Body of pancreas (tissue), 4 donors: ENCODE results near the gene EVA1C. TPM values are rescaled to one million over a fixed set of nuclear protein-coding genes. Genes with fewer than 3 reads are reported as not detected.
"Not testable (repeated sequence)": the region's sequence is repeated elsewhere in the genome, so short reads cannot be mapped to it uniquely, and the experiment has no call there.

Experiments
- ATAC-seq: fragments of 150-250 bp; one replicate; pipeline ENCODE4 v1.9.1; 2016
- DNase-seq, 4 donors: peaks; one replicate each; pipeline ENCODE4 v3.0.0-alpha.2; 2019
- H3K27ac ChIP-seq, 4 donors: fragments of 200-600 bp; sonication (generic); 1 replicate in 3 of 4; 2 replicates in 1 of 4; pipeline versions ENCODE4 v1.5.1 to v1.6.1; 2016 to 2019; ENCODE audit warnings: mild to moderate bottlenecking in 1 of 4, mixed read lengths in 1 of 4, moderate library complexity in 1 of 4
- H3K27me3 ChIP-seq, 2 donors: fragments of 200-600 bp; sonication (generic); one replicate each; pipeline ENCODE4 v1.6.0; 2016; ENCODE audit warnings: mild to moderate bottlenecking in 1 of 2
- H3K36me3 ChIP-seq, 2 donors: fragments of 200-600 bp; sonication (generic); replicated peaks in 1 of 2; 2 replicates each; pipeline ENCODE4 v1.5.1; 2016; ENCODE audit warnings: low read depth in 2 of 2; ENCODE audit not compliant: insufficient read depth in 1 of 2
- H3K4me1 ChIP-seq: fragments of 200-600 bp; sonication (generic); one replicate; pipeline ENCODE4 v1.6.0; 2016
- H3K4me3 ChIP-seq, 2 donors: fragments of 200-600 bp; sonication (generic); 1 replicate in 1 of 2; 2 replicates in 1 of 2; pipeline ENCODE4 v1.5.1; 2016 to 2019
- H3K9me3 ChIP-seq, 3 donors: fragments of 200-600 bp; sonication (generic); 1 replicate in 2 of 3; 2 replicates in 1 of 3; pipeline ENCODE4 v1.5.1; 2016
- POLR2A ChIP-seq, 3 donors: fragments of 450-650 bp; IDR thresholded peaks; one replicate each; pipeline ENCODE4 v1.6.1; 2016; ENCODE audit warnings: antibody characterized with exemption in 3 of 3, mild to moderate bottlenecking in 2 of 3
- WGBS, 2 donors: methylation state at CpG; one replicate each; pipeline ENCODE4 v1.1.5; 2017; 5-methylcytosine and 5-hydroxymethylcytosine counted together
- intact Hi-C: fragments of 100-400 bp; cut with DNase I; formaldehyde crosslinking; loops from one replicate; pipeline ENCODE4 v1.15.1; 2023
- total RNA-seq, 2 donors: library from RNA; depleted of rRNA; stranded (reverse); fragments of >200 nt; gene quantifications; one replicate each; pipeline ENCODE4 v1.1.0, GENCODE V29; 2016
- TF ChIP-seq, protein P1 (sequence below), 7 experiments: fragments of 450-650 bp in 4 of 7; fragments of 200-600 bp in 3 of 7; sonication (generic) in 3 of 7; IDR thresholded peaks; one replicate each; pipeline ENCODE4 v1.5.1; 2016 to 2019; ENCODE audit warnings: antibody characterized with exemption in 7 of 7

The EVA1C gene
- total RNA-seq, 2 donors from 2014 or later: 16.5 to 24.4 TPM

DNA sequence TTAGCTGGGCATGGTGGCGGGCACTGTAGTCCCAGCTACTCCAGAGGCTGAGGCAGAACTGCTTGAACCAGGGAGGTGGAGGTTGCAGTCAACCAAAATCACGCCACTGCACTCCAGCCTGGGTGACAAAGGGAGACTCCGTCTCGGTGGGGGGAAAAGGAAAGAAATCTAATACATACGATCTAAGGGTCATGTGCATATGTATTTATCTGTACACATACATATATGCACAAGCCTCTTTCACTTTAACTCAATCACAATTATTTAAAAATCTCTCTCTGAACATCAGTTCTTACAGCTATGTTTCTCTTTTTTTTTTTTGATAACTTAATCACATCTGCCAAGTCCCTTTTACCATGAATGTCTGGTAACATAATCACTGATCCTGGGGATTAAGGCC lies 34.7 kb downstream of the EVA1C start:
- H3K27ac ChIP-seq: no peak overlapping the region
- H3K4me3 ChIP-seq: no peak overlapping the region
- no peaks in the 10 kb centered on the region for H3K36me3 ChIP-seq
- WGBS, 2 donors: 78 to 92% methylated on average over 5 of the region's 5 CpGs
- TF ChIP-seq, protein P1, sequence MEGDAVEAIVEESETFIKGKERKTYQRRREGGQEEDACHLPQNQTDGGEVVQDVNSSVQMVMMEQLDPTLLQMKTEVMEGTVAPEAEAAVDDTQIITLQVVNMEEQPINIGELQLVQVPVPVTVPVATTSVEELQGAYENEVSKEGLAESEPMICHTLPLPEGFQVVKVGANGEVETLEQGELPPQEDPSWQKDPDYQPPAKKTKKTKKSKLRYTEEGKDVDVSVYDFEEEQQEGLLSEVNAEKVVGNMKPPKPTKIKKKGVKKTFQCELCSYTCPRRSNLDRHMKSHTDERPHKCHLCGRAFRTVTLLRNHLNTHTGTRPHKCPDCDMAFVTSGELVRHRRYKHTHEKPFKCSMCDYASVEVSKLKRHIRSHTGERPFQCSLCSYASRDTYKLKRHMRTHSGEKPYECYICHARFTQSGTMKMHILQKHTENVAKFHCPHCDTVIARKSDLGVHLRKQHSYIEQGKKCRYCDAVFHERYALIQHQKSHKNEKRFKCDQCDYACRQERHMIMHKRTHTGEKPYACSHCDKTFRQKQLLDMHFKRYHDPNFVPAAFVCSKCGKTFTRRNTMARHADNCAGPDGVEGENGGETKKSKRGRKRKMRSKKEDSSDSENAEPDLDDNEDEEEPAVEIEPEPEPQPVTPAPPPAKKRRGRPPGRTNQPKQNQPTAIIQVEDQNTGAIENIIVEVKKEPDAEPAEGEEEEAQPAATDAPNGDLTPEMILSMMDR (IDR thresholded peaks at IDR 0.05): no peak
- TF ChIP-seq POLR2A (IDR thresholded peaks at IDR 0.05): no peak
- no peaks in the 10 kb centered on the region for H3K27me3 ChIP-seq
- intact Hi-C loops: no loop called here
- no peaks in the 10 kb centered on the region for H3K9me3 ChIP-seq
- ATAC-seq (no peak), DNase-seq (no peak)
- peaks cover 24% of the 10 kb centered on the region for H3K4me1 ChIP-seq

DNA sequence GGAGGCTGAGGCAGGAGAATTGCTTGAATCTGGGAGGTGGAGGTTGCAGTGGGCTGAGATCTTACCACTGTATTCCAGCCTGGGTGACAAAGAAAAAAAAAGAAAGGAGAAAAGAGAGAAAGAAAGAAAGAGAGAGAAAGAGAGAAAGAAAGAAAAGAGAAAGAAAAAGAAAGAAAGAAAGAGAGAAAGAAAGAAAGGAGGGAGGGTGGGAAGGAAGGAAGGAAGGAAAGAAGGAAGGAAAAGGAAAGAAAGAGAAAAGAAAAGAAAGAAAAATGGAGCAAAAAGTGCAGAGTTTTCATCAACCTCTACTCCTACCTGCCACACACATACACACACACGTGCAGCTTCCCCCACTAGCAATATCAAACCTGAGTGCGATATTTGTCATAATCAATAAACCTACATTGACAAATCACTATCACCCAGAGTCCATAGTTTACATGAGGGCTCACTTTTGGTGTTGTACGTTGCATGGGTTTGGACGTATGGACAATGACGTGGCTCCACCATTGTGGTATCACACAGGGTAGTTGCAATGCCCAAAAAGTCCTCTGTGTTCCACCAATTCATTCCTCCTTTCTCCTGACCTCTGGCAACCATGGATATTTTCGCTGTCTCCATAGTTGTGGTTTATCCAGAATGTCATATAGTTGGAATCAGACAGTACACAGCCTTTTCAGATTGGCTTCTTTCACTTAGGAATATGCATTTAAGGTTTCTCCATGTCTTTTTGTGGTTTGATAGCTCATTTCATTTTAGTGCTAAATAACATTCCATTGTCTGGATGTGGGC lies 36.5 kb downstream of the EVA1C start:
- Histone ChIP-seq H3K9me3 (no peaks in the 10 kb centered on the region), H3K36me3 (no peaks in the 10 kb centered on the region), H3K27ac (peak overlapping the region in 2 of 4 donors; percentile 81 to 89), H3K27me3 (no peaks in the 10 kb centered on the region), H3K4me1 (peaks cover 25% of the 10 kb centered on the region), H3K4me3 (no peak overlapping the region)
- DNase-seq: no peak
- no peak for ATAC-seq
- TF ChIP-seq, protein P1 (IDR thresholded peaks at IDR 0.05): no peak
- no peak for TF ChIP-seq POLR2A (IDR thresholded peaks at IDR 0.05)
- intact Hi-C loops: no loop called here
- 79 to 95% methylated on average over 6 of the region's 6 CpGs for WGBS, 2 donors

DNA sequence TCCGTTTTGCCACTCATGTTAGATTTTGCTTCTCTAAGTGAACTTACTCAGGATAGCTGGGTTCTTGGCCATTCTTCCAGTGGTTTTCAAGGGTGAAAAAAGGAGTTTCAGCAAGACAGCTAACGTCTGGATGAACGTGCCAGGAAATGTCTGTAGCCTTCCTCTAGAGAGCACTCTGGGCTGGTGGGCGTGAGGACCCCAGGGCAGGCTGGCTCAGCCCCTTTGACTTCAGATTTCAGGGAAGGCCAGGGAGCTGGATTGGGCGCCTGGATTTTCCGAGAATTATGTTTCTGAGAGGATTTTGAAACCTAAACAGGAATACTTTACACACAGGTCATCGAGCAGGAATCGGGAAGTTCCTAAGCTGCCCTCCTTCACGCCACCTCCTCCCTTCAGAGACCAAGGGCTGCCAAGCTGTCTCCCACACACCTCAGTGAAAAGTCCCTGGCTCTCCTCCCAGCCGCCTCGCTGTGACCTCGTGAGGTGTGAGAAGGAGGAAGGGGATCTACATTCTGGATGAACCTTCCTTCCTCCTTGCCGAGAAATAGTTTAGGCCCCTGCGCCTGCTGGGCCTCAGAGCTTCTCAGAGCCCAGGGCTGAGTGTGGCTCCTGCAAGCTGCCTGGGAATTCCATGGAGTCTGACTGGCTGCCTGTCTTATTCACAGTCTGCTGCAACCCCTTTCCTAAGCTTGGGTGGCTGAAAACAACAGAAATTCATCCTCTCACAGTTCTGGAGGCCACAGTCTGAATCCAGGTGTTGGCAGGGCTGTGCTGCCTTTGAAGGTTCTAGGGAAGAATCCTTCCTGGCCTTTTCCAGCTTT lies 38.6 kb downstream of the EVA1C start:
- H3K9me3 ChIP-seq, H3K4me3 ChIP-seq, H3K27me3 ChIP-seq, intact Hi-C loops, H3K36me3 ChIP-seq: not testable (repeated sequence)
- Histone ChIP-seq H3K4me1 (peaks cover 26% of the 10 kb centered on the region), H3K27ac (peak overlapping the region; percentile 65 to 89 (median 74))
- ATAC-seq: peak; percentile 95
- peak in 2 of 3 donors; percentile 10 to 23 for TF ChIP-seq POLR2A (IDR thresholded peaks at IDR 0.05)
- peak; percentile 64 to 81 (median 72) for DNase-seq
- WGBS, 2 donors: 54 to 57% methylated on average over 12 to 14 of the region's 14 CpGs

DNA sequence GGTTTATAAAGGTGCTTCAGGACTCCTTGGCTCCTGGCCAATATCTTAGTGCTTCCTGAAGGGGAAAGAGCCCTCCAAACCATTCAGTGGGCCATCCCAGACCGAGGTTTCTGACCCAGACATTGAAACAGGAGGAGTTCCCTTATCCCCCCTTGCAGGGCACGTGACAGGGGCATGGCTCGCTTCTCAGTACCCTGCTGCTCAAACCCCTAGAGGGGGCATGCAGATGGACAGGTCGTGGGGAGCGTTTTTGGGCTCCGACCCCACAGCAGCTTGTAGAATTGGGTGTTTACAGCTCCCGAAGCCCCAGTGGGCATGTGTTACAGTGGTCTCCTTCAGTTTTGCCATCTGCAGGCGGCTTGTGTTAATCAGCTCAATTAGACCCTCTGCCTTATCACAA lies 39.7 kb downstream of the EVA1C start:
- DNase-seq, H3K9me3 ChIP-seq, H3K27me3 ChIP-seq, intact Hi-C loops, H3K36me3 ChIP-seq, H3K4me3 ChIP-seq, ATAC-seq: not testable (repeated sequence)
- Histone ChIP-seq H3K4me1 (peaks cover 37% of the 10 kb centered on the region), H3K27ac (peak overlapping the region in 3 of 4 donors; percentile 65 to 89 (median 81))
- 81 to 88% methylated on average over 4 to 8 of the region's 8 CpGs for WGBS, 2 donors

DNA sequence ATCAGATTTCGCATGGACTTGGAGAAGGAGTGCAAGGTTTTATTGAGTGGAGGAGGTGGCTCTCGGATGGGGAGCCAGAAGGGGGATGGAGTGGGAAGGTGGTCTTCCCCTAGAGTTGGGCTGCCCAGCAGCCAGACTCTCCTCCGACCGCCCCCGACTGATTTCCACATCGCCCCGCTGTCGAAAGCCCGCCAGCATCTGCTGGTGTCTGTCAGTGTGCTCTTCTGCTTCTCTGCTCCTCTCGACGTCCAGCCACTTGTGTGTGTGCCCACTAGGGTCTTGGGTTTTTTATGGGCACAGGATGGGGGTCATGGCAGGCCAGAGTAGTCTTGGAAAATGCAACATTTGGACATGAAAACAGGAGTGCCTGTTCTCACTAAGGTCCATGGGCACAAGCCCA lies 40.1 kb downstream of the EVA1C start:
- Histone ChIP-seq H3K36me3 (no peaks in the 10 kb centered on the region), H3K27me3 (no peaks in the 10 kb centered on the region), H3K4me1 (peaks cover 41% of the 10 kb centered on the region), H3K4me3 (no peak overlapping the region), H3K9me3 (no peaks in the 10 kb centered on the region), H3K27ac (peak overlapping the region in 2 of 4 donors; percentile 81 to 89)
- DNase-seq: no peak
- 89 to 93% methylated on average over 11 of the region's 11 CpGs for WGBS, 2 donors
- TF ChIP-seq, protein P1 (IDR thresholded peaks at IDR 0.05): no peak
- no peak for TF ChIP-seq POLR2A (IDR thresholded peaks at IDR 0.05)
- ATAC-seq: no peak
- intact Hi-C loops: no loop called here
